IMR-90 (cell line): ENCODE measurements around the gene ADAM23.

Source experiments
- BHLHE40 ChIP-seq: fragments of 150-350 bp; IDR thresholded peaks from 2 replicates; pipeline ENCODE4 v1.6.1; 2016; ENCODE audit warnings: mild to moderate bottlenecking, low read depth, low read length
- CEBPB ChIP-seq: IDR thresholded peaks from 2 replicates; pipeline ENCODE4 v1.6.1; 2012; ENCODE audit warnings: low read depth, low read length, improper control_type of control experiment
- CHD1 ChIP-seq: IDR thresholded peaks from 2 replicates; pipeline ENCODE4 v1.6.1; 2012; ENCODE audit warnings: low read depth, low read length, improper control_type of control experiment
- CTCF ChIP-seq: conservative IDR thresholded peaks from 2 replicates; pipeline ENCODE4 v1.5.1; 2012; ENCODE audit warnings: mild to moderate bottlenecking, low read depth, low read length, improper control_type of control experiment
- FOS ChIP-seq: fragments of 150-350 bp; IDR thresholded peaks from 2 replicates; pipeline ENCODE4 v1.6.1; 2016; ENCODE audit warnings: low read depth, low read length
- MAFK ChIP-seq: IDR thresholded peaks from 2 replicates; pipeline ENCODE4 v1.6.1; 2012; ENCODE audit warnings: low read depth, low read length, improper control_type of control experiment
- MAZ ChIP-seq: IDR thresholded peaks from 2 replicates; pipeline ENCODE4 v1.6.1; 2012; ENCODE audit warnings: low read depth, mild to moderate bottlenecking, low read length, improper control_type of control experiment, moderate library complexity, borderline replicate concordance
- POLR2A ChIP-seq: IDR thresholded peaks from 2 replicates; pipeline ENCODE4 v1.6.1; 2012; ENCODE audit warnings: mild to moderate bottlenecking, low read depth, low read length
- RAD21 ChIP-seq: IDR thresholded peaks from 2 replicates; pipeline ENCODE4 v1.6.1; 2012; ENCODE audit warnings: low read length, improper control_type of control experiment
- SMC3 ChIP-seq: fragments of 150-350 bp; IDR thresholded peaks from 2 replicates; pipeline ENCODE4 v1.6.1; 2016; ENCODE audit warnings: low read depth, mild to moderate bottlenecking, antibody characterized with exemption, low read length, moderate library complexity
- TF ChIP-seq, protein P1 (sequence below): fragments of 150-350 bp; IDR thresholded peaks from 2 replicates; pipeline ENCODE4 v1.6.1; 2017; ENCODE audit warnings: mild to moderate bottlenecking, antibody characterized with exemption, low read length, low read depth
- TF ChIP-seq, protein P2 (sequence below): fragments of 150-350 bp; IDR thresholded peaks from 2 replicates; pipeline ENCODE4 v1.6.1; 2016; ENCODE audit warnings: low read depth, mild to moderate bottlenecking, low read length, moderate library complexity, borderline replicate concordance

DNA sequence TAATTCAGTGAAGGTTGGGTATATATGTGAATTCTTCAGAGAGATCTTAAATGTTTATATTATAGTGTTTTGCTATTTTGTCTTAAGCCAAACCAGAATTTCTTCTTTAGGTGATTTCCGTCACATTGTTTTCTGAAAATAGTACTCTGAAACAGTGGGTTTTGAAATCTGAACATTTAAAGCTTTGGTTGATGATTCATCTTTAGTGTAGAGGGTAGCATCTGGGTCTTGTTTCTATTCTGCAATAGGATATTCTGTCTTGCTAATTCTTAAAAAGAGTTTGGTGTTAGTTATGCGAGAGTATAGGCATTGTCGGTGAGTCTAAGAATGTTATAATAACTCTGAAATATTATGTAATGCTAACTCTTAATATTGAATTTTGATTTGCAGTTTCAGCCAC lies 129.4 kb downstream of the ADAM23 start:
- TF ChIP-seq CTCF (no peak), MAFK (no peak), POLR2A (no peak), MAZ (no peak), BHLHE40 (no peak), RAD21 (no peak), SMC3 (no peak), CEBPB (no peak), CHD1 (no peak), FOS (no peak)
- TF ChIP-seq, protein P1, sequence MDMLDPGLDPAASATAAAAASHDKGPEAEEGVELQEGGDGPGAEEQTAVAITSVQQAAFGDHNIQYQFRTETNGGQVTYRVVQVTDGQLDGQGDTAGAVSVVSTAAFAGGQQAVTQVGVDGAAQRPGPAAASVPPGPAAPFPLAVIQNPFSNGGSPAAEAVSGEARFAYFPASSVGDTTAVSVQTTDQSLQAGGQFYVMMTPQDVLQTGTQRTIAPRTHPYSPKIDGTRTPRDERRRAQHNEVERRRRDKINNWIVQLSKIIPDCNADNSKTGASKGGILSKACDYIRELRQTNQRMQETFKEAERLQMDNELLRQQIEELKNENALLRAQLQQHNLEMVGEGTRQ = no peak
- TF ChIP-seq, protein P2, sequence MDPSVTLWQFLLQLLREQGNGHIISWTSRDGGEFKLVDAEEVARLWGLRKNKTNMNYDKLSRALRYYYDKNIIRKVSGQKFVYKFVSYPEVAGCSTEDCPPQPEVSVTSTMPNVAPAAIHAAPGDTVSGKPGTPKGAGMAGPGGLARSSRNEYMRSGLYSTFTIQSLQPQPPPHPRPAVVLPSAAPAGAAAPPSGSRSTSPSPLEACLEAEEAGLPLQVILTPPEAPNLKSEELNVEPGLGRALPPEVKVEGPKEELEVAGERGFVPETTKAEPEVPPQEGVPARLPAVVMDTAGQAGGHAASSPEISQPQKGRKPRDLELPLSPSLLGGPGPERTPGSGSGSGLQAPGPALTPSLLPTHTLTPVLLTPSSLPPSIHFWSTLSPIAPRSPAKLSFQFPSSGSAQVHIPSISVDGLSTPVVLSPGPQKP = no peak
